Liver (tissue), 9 donors: ENCODE measurements around the gene TEX11. TPM values are rescaled to one million over a fixed set of nuclear protein-coding genes. Genes with fewer than 3 reads are reported as not detected.

Experiments used
- DNase-seq: peaks from one replicate; pipeline ENCODE4 v3.0.0-alpha.2; 2017; ENCODE audit warnings: low spot score
- H3K27ac ChIP-seq, 2 donors: one replicate each; pipeline ENCODE4 v1.7.0; 2013; ENCODE audit warnings: inconsistent platforms in 2 of 2, low read length in 2 of 2, control low read depth in 1 of 2, low read depth in 1 of 2, mild to moderate bottlenecking in 1 of 2
- H3K27me3 ChIP-seq, 4 donors: one replicate each; pipeline versions ENCODE4 v1.6.1 to v1.7.0; 2013; ENCODE audit warnings: low read length in 3 of 4, inconsistent platforms in 1 of 4, mild to moderate bottlenecking in 1 of 4, moderate library complexity in 1 of 4; ENCODE audit not compliant: control insufficient read depth in 4 of 4, insufficient read depth in 4 of 4
- H3K36me3 ChIP-seq, 4 donors: one replicate each; pipeline versions ENCODE4 v1.6.1 to v1.7.0; 2013; ENCODE audit warnings: low read length in 3 of 4, mild to moderate bottlenecking in 3 of 4, low read depth in 1 of 4, moderate library complexity in 1 of 4; ENCODE audit not compliant: control insufficient read depth in 4 of 4, insufficient read depth in 3 of 4
- H3K4me1 ChIP-seq, 4 donors: one replicate each; pipeline versions ENCODE4 v1.6.1 to v1.7.0; 2013; ENCODE audit warnings: low read length in 3 of 4, mild to moderate bottlenecking in 3 of 4, moderate library complexity in 1 of 4; ENCODE audit not compliant: control insufficient read depth in 4 of 4, insufficient read depth in 4 of 4
- H3K4me3 ChIP-seq, 3 donors: one replicate each; pipeline versions ENCODE4 v1.6.1 to v1.7.0; 2013; ENCODE audit warnings: low read length in 3 of 3, control low read depth in 1 of 3, low read depth in 1 of 3, mild to moderate bottlenecking in 1 of 3
- H3K9ac ChIP-seq, 2 donors: one replicate each; pipeline ENCODE4 v1.7.0; 2013; ENCODE audit warnings: low read length in 2 of 2, mild to moderate bottlenecking in 2 of 2, moderate library complexity in 2 of 2, control low read depth in 1 of 2, low read depth in 1 of 2
- H3K9me3 ChIP-seq, 4 donors: one replicate each; pipeline versions ENCODE4 v1.6.1 to v1.7.0; 2013; ENCODE audit warnings: low read length in 3 of 4; ENCODE audit not compliant: control insufficient read depth in 4 of 4
- ATF3 ChIP-seq: IDR thresholded peaks from 2 replicates; pipeline ENCODE4 v1.6.1; 2016; ENCODE audit warnings: antibody characterized with exemption
- CTCF ChIP-seq: fragments of 150-350 bp; IDR thresholded peaks from 2 replicates; pipeline ENCODE4 v1.5.1; 2017; ENCODE audit warnings: improper control_type of control experiment, low read depth, low read length; ENCODE audit not compliant: missing input control
- EGR1 ChIP-seq, 2 donors: IDR thresholded peaks; 2 replicates each; pipeline ENCODE4 v1.6.1; 2016 to 2018; ENCODE audit warnings: antibody characterized with exemption in 2 of 2, low read depth in 2 of 2
- FOXA1 ChIP-seq: IDR thresholded peaks from 2 replicates; pipeline ENCODE4 v1.6.1; 2016; ENCODE audit warnings: antibody characterized with exemption
- FOXA2 ChIP-seq: IDR thresholded peaks from 2 replicates; pipeline ENCODE4 v1.6.1; 2016; ENCODE audit warnings: antibody characterized with exemption
- GABPA ChIP-seq, 2 donors: IDR thresholded peaks in 1 of 2; conservative IDR thresholded peaks in 1 of 2; 2 replicates each; pipeline ENCODE4 v1.6.1; 2016; ENCODE audit warnings: antibody characterized with exemption in 2 of 2, mild to moderate bottlenecking in 1 of 2, moderate library complexity in 1 of 2
- HNF4A ChIP-seq, 2 donors: conservative IDR thresholded peaks; 2 replicates each; pipeline ENCODE4 v1.6.1; 2016; ENCODE audit warnings: antibody characterized with exemption in 2 of 2, mild to moderate bottlenecking in 2 of 2
- HNF4G ChIP-seq: IDR thresholded peaks from 2 replicates; pipeline ENCODE4 v1.6.1; 2016; ENCODE audit warnings: antibody characterized with exemption
- JUND ChIP-seq, 2 donors: IDR thresholded peaks; 2 replicates each; pipeline ENCODE4 v1.6.1; 2016; ENCODE audit warnings: antibody characterized with exemption in 2 of 2
- NR2F2 ChIP-seq: IDR thresholded peaks from 2 replicates; pipeline ENCODE4 v1.6.1; 2016; ENCODE audit warnings: antibody characterized with exemption
- RAD21 ChIP-seq, 2 donors: IDR thresholded peaks; 2 replicates each; pipeline ENCODE4 v1.6.1; 2016; ENCODE audit warnings: antibody characterized with exemption in 2 of 2, mild to moderate bottlenecking in 2 of 2
- REST ChIP-seq: IDR thresholded peaks from 2 replicates; pipeline ENCODE4 v1.6.1; 2016; ENCODE audit warnings: antibody characterized with exemption, mild to moderate bottlenecking
- RXRA ChIP-seq, 2 donors: IDR thresholded peaks; 2 replicates each; pipeline ENCODE4 v1.6.1; 2017 to 2018; ENCODE audit warnings: antibody characterized with exemption in 2 of 2, mild to moderate bottlenecking in 1 of 2
- SP1 ChIP-seq: IDR thresholded peaks from 2 replicates; pipeline ENCODE4 v1.6.1; 2018; ENCODE audit warnings: antibody characterized with exemption, mild to moderate bottlenecking
- TAF1 ChIP-seq: conservative IDR thresholded peaks from 2 replicates; pipeline ENCODE4 v1.6.1; 2016; ENCODE audit warnings: antibody characterized with exemption, mild to moderate bottlenecking
- YY1 ChIP-seq: IDR thresholded peaks from 2 replicates; pipeline ENCODE4 v1.6.1; 2016; ENCODE audit warnings: antibody characterized with exemption, mild to moderate bottlenecking
- WGBS: extraction: QIAGEN DNeasy Blood & Tissue Kit; methylation state at CpG from one replicate; pipeline ENCODE4 v1.1.7; 2013; 5-methylcytosine and 5-hydroxymethylcytosine counted together
- polyA plus RNA-seq, 2 donors: library from polyadenylated mRNA; stranded (reverse) in 1 of 2; unstranded in 1 of 2; fragments of 200-250 nt in 1 of 2; fragments of >200 nt in 1 of 2; fragmentation: Nextera tagmentation in 1 of 2; extraction: Ambion mirVana in 1 of 2; gene quantifications; one replicate each; pipeline versions ENCODE4 v1.2.1 to v1.2.3, GENCODE V29; 2013 to 2015
- total RNA-seq, 2 donors: library from RNA; depleted of rRNA; stranded (reverse); fragments of >200 nt; gene quantifications; one replicate each; pipeline ENCODE4 v1.2.3, GENCODE V29; 2014
- TF ChIP-seq, protein P1 (sequence below): IDR thresholded peaks from 2 replicates; pipeline ENCODE4 v1.6.1; 2016; ENCODE audit warnings: antibody characterized with exemption
- TF ChIP-seq, protein P2 (sequence below): IDR thresholded peaks from 2 replicates; pipeline ENCODE4 v1.6.1; 2016; ENCODE audit warnings: antibody characterized with exemption
- donor health status: healthy.
- donor health status: healthy.
- donor health status: healthy.
- donor health status: healthy.
- donor health status: healthy.

The TEX11 gene
- total and polyA plus RNA-seq, 4 donors, result 0.03 to 0.14 (median 0.08) TPM; not detected in 1

GRCh38 chrX:70635669-70636068, 272.8 kb downstream of the TEX11 start:
- H3K4me3 ChIP-seq, result no peak overlapping the region
- TF ChIP-seq RXRA (IDR thresholded peaks at IDR 0.05) (no peak), YY1 (no peak), FOXA1 (no peak), CTCF (no peak), TAF1 (no peak), EGR1 (IDR thresholded peaks at IDR 0.05; ENCODE audit: low read depth in 2 of 2) (no peak), RAD21 (IDR thresholded peaks at IDR 0.05) (no peak), ATF3 (no peak)
- TF ChIP-seq, protein P1, sequence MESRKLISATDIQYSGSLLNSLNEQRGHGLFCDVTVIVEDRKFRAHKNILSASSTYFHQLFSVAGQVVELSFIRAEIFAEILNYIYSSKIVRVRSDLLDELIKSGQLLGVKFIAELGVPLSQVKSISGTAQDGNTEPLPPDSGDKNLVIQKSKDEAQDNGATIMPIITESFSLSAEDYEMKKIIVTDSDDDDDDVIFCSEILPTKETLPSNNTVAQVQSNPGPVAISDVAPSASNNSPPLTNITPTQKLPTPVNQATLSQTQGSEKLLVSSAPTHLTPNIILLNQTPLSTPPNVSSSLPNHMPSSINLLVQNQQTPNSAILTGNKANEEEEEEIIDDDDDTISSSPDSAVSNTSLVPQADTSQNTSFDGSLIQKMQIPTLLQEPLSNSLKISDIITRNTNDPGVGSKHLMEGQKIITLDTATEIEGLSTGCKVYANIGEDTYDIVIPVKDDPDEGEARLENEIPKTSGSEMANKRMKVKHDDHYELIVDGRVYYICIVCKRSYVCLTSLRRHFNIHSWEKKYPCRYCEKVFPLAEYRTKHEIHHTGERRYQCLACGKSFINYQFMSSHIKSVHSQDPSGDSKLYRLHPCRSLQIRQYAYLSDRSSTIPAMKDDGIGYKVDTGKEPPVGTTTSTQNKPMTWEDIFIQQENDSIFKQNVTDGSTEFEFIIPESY, result no peak
- TF ChIP-seq, protein P2, sequence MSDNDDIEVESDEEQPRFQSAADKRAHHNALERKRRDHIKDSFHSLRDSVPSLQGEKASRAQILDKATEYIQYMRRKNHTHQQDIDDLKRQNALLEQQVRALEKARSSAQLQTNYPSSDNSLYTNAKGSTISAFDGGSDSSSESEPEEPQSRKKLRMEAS, result no peak
- no peaks in the 10 kb centered on the region for H3K27me3 ChIP-seq
- 93% methylated on average over 2 of the region's 2 CpGs for WGBS
- H3K4me1 ChIP-seq, result no peaks in the 10 kb centered on the region
- peaks cover 0 to 4% (median 0%) of the 10 kb centered on the region in 4 donors for H3K9me3 ChIP-seq
- H3K9ac ChIP-seq, result no peak overlapping the region
- no peaks in the 10 kb centered on the region for H3K36me3 ChIP-seq
- DNase-seq, result no peak
- H3K27ac ChIP-seq, result no peak overlapping the region

- DNase-seq, result no peak
- Histone ChIP-seq H3K9me3 (peaks cover 0 to 4% (median 0%) of the 10 kb centered on the region in 4 donors), H3K27ac (no peak overlapping the region), H3K4me3 (no peak overlapping the region), H3K4me1 (no peaks in the 10 kb centered on the region), H3K9ac (no peak overlapping the region), H3K36me3 (no peaks in the 10 kb centered on the region), H3K27me3 (no peaks in the 10 kb centered on the region)
- 91% methylated on average over 4 of the region's 4 CpGs for WGBS
- TF ChIP-seq, protein P1, result no peak
- no peak for TF ChIP-seq REST
- TF ChIP-seq HNF4G, result no peak
- TF ChIP-seq FOXA2, result no peak
- no peak for TF ChIP-seq EGR1 (IDR thresholded peaks at IDR 0.05; ENCODE audit: low read depth in 2 of 2)
- TF ChIP-seq HNF4A (conservative IDR thresholded peaks at IDR 0.05), result no peak
- no peak for TF ChIP-seq TAF1
- TF ChIP-seq FOXA1, result no peak
- TF ChIP-seq JUND (IDR thresholded peaks at IDR 0.05), result no peak
- no peak for TF ChIP-seq RAD21 (IDR thresholded peaks at IDR 0.05)
- TF ChIP-seq CTCF, result no peak
- TF ChIP-seq SP1, result no peak
- no peak for TF ChIP-seq ATF3
- no peak for TF ChIP-seq GABPA (IDR thresholded peaks at IDR 0.05 in 1 of 2, conservative IDR thresholded peaks at IDR 0.05 in 1 of 2)
- no peak for TF ChIP-seq YY1
- TF ChIP-seq RXRA (IDR thresholded peaks at IDR 0.05), result no peak
- no peak for TF ChIP-seq NR2F2
Measured at GRCh38 chrX:70635227-70635626, 273.3 kb downstream of the TEX11 start.
